K562 (cell line): ENCODE data around the gene PIK3CG. TPM values are rescaled to one million over a fixed set of nuclear protein-coding genes. Genes with fewer than 3 reads are reported as not detected.
A peak's percentile ranks its signal among the peaks of the same experiment; 100 is the strongest.

Experiments used
- BRF2 ChIP-seq: IDR thresholded peaks from 3 replicates; pipeline ENCODE4 v1.6.1; 2011; ENCODE audit warnings: borderline replicate concordance, mild to moderate bottlenecking; ENCODE audit not compliant: insufficient read length, insufficient read depth
- C11orf30 ChIP-seq: fragments of 450-650 bp; IDR thresholded peaks from 2 replicates; pipeline ENCODE4 v1.6.1; 2016; ENCODE audit warnings: low read depth, mild to moderate bottlenecking
- CCNT2 ChIP-seq: IDR thresholded peaks from 2 replicates; pipeline ENCODE4 v1.6.1; 2011; ENCODE audit warnings: borderline replicate concordance, low read depth, mild to moderate bottlenecking, moderate library complexity, mixed read lengths, low read length; ENCODE audit not compliant: insufficient read length; ENCODE audit errors: extremely low read depth
- CTCFL ChIP-seq: IDR thresholded peaks from 2 replicates; pipeline ENCODE4 v1.6.1; 2011; ENCODE audit warnings: borderline replicate concordance, low read depth, mild to moderate bottlenecking, moderate library complexity, low read length; ENCODE audit not compliant: insufficient read depth, poor library complexity, severe bottlenecking
- DPF2 ChIP-seq: fragments of 450-650 bp; IDR thresholded peaks from 2 replicates; pipeline ENCODE4 v1.6.1; 2016
- FOSL1 ChIP-seq: fragments of 200-800 bp; sonication (Bioruptor generic); conservative IDR thresholded peaks from 2 replicates; pipeline ENCODE4 v1.6.1; 2016; ENCODE audit warnings: missing genetic modification characterization, missing compliant biosample characterization
- KDM5B ChIP-seq: fragments of 200-600 bp; sonication (generic); IDR thresholded peaks from 2 replicates; pipeline ENCODE4 v1.6.1; 2012; ENCODE audit warnings: low read depth, mild to moderate bottlenecking, moderate library complexity, low read length, control low read depth, inconsistent platforms; ENCODE audit not compliant: insufficient replicate concordance
- MYBL2 ChIP-seq, 2 experiments: fragments of 450-650 bp in 1 of 2; sonication (generic) in 1 of 2; formaldehyde crosslinking in 1 of 2; IDR thresholded peaks; 2 replicates each; pipeline versions ENCODE4 v1.6.1 to v1.8.1; 2017 to 2022; ENCODE audit warnings: borderline replicate concordance in 1 of 2, inconsistent platforms in 1 of 2, low read depth in 1 of 2, mild to moderate bottlenecking in 1 of 2, missing genetic modification reagents in 1 of 2, moderate library complexity in 1 of 2
- POLR2AphosphoS2 ChIP-seq: IDR thresholded peaks from 2 replicates; pipeline ENCODE4 v1.6.1; 2012; ENCODE audit warnings: low read length, improper control_type of control experiment
- RHOXF2B ChIP-seq: fragments of 250-450 bp; sonication (Bioruptor Pico); conservative IDR thresholded peaks from 2 replicates; pipeline ENCODE4 v1.5.1; 2021
- SOX6 ChIP-seq: fragments of 450-650 bp; IDR thresholded peaks from 2 replicates; pipeline ENCODE4 v1.6.1; 2014; ENCODE audit warnings: mild to moderate bottlenecking
- SUPT5H ChIP-seq: fragments of 450-650 bp; IDR thresholded peaks from 2 replicates; pipeline ENCODE4 v1.6.1; 2016
- TAL1 ChIP-seq: fragments of 450-650 bp; IDR thresholded peaks from 2 replicates; pipeline ENCODE4 v1.6.1; 2016; ENCODE audit warnings: mild to moderate bottlenecking
- ZBTB17 ChIP-seq: fragments of 450-650 bp; formaldehyde crosslinking; IDR thresholded peaks from 2 replicates; pipeline ENCODE4 v1.4.0; 2020; ENCODE audit warnings: mild to moderate bottlenecking
- ZBTB33 ChIP-seq: sonication (generic); formaldehyde crosslinking; IDR thresholded peaks from 2 replicates; pipeline ENCODE4 v1.8.1; 2023; ENCODE audit warnings: mild to moderate bottlenecking, missing genetic modification reagents
- ZHX1 ChIP-seq: fragments of 150-350 bp; conservative IDR thresholded peaks from 2 replicates; pipeline ENCODE4 v1.6.1; 2014; ENCODE audit warnings: low read length
- ZNF12 ChIP-seq: sonication (generic); formaldehyde crosslinking; IDR thresholded peaks from 2 replicates; pipeline ENCODE4 v1.4.0; 2020; ENCODE audit warnings: mild to moderate bottlenecking, missing genetic modification reagents
- ZNF354B ChIP-seq: fragments of 250-450 bp; sonication (Bioruptor Pico); IDR thresholded peaks from 2 replicates; pipeline ENCODE4 v1.4.0; 2020
- ZNF511 ChIP-seq: sonication (generic); formaldehyde crosslinking; IDR thresholded peaks from 2 replicates; pipeline ENCODE4 v1.8.0; 2022; ENCODE audit warnings: mild to moderate bottlenecking, missing genetic modification reagents
- polyA plus RNA-seq, 8 experiments: library from polyadenylated mRNA; depleted of rRNA in 4 of 8; stranded (reverse) in 5 of 8; unstranded in 3 of 8; fragments of >200 nt; fragmentation: Nextera tagmentation in 2 of 8; fragmentation: Illumina TruSeq in 1 of 8; extraction: Ambion mirVana in 2 of 8; extraction: Trizol in 1 of 8; gene quantifications; 2 replicates each; pipeline versions ENCODE4 v1.2.1 to v1.2.3, GENCODE V29; 2011 to 2014; ENCODE audit warnings: inconsistent platforms in 1 of 8, missing spikeins in 1 of 8
- total RNA-seq, 7 experiments: library from RNA; depleted of rRNA in 6 of 7; stranded (reverse); fragments of >200 nt in 6 of 7; fragmentation: Illumina TruSeq in 2 of 7; extraction: Trizol in 2 of 7; gene quantifications; 2 replicates each; pipeline versions ENCODE4 v1.2.1 to v1.2.3, GENCODE V29; 2011 to 2021; ENCODE audit warnings: low replicate concordance in 1 of 7

Gene PIK3CG
- total and polyA plus RNA-seq, 9 of the 15 experiments (the other 6 are each of a cell fraction or from before 2014, with no cell fraction given): 5.3 to 42.5 (median 29.0) TPM

- TF ChIP-seq MYBL2 (IDR thresholded peaks at IDR 0.05; ENCODE audit: low read depth) (no peak), MYBL2 (CRISPR knock-in tag; IDR thresholded peaks at IDR 0.05; ENCODE audit: borderline replicate concordance) (no peak), BRF2 (no peak), KDM5B (no peak), RHOXF2B (no peak), CTCFL (no peak), TAL1 (no peak), ZHX1 (no peak), POLR2AphosphoS2 (no peak), ZBTB33 (CRISPR knock-in tag) (no peak), ZNF12 (CRISPR knock-in tag) (no peak), C11orf30 (no peak), FOSL1 (tag) (no peak), SOX6 (no peak), ZNF511 (no peak), DPF2 (0 out of 2 replicates have a peak, but pooled peaks have one; percentile 13), CCNT2 (no peak), ZBTB17 (CRISPR knock-in tag) (no peak), ZNF354B (CRISPR knock-in tag) (no peak), SUPT5H (no peak)
Measured at GRCh38 chr7:106869954-106870353, 4.9 kb downstream of the PIK3CG start (continued).
